ENCODE results near the gene GEMIN2.
"Not testable (repeated sequence)": the region's sequence is repeated elsewhere in the genome, so short reads cannot be mapped to it uniquely, and the experiment has no call there.

Gene GEMIN2, protein sequence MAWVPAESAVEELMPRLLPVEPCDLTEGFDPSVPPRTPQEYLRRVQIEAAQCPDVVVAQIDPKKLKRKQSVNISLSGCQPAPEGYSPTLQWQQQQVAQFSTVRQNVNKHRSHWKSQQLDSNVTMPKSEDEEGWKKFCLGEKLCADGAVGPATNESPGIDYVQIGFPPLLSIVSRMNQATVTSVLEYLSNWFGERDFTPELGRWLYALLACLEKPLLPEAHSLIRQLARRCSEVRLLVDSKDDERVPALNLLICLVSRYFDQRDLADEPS

DNA sequence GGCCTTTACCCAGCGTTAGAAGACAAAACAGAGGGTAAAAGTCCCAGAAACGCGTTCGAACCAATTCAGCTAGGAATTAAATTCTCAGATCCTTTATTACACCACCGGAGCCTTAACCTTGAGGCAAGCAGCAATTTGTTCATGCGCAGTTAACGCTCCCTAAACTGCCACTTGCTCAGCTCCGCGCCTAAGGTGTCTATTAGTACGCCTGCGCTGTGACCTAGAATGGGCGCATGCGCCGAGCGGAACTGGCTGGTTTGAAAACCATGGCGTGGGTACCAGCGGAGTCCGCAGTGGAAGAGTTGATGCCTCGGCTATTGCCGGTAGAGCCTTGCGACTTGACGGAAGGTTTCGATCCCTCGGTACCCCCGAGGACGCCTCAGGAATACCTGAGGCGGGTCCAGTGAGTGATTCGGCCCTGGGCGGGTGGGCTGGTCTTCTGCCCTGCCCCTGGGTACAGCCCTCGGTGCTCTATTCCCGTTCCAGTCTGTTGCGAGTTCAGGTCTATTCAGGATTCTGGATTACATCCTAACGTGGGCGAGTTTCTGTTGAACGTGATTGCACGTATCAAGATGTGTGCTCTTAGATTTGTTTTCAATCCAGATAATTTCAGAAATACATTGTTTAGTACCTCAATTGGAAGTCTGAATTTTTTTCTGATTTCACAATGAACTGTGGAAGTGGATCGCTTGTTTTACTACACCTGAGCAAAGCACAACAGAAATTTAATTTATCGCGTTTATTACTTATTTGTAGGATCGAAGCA lies at the start of gene GEMIN2:
GEMIN2 (plus strand) TSS at position 251 of the 766 bp plus-strand sequence; CDS start at position 267, 16 bp downstream.
- DNase-seq, result peak; percentile 94

DNA sequence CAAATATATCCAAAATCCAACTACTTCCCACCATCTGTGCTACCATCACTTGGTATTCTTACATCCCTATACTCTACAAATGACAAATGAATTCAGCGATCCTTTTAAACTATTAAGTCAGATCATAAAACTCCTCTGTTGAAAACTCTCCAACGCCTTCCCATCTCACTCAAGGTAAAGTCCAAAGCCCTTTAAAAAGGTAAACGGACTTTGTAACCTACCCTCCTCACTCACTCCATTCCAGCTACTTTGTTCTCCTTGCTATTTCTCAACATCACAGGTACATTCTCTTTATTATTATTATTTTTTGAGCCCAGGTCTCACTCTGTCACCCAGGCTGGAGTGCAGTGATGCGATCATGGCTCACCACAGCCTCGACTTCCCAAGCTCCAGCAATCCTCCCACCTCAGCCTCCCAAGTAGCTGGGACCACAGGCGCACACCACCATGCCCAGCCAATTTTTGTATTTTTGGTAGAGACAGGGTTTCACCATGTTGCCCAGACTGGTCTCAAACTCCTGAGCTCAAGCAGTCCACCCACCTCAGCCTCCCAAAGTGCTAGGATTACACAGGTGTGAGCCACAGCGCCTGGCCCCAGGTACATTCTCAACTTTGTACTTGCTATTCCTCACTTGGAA lies 44.8 kb upstream of the GEMIN2 start:
- DNase-seq, result not testable (repeated sequence)

DNA sequence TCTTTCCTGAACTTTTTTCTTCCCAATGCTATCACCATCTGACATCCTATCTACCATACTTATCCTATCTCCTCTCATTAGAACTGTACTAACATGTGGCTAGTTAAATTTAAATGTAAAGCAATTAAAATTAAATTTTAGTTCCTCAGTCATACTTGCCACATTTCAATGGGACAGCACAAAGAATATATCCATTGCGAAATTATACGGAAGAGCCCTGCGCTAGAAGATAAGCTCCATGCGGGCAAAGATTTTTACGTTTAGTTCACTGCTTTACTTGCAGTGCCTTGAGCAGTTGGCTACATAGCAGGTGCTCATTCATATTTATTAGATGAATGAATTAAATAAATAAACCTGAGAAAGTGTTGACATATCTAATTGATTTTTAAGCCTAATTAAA lies 44.2 kb upstream of the GEMIN2 start:
- DNase-seq, result no peak

DNA sequence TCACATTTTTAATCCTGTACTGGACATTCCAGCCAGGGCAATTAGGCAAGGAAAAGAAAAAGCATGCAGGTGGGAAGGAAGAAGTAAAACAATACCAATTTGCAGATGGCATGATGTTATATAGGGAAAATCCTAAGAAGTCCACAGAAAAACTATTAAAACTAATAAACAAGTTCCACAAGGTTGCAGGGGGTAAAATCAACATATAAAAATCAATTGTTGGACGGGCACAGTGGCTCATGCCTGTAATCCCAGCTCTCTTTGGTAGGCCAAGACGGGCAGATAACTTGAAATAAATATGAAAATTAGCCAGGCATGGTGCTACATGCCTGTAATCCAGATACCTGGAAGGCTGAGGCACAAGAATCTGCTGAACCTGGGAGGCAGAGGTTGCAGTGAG lies 43.0 kb upstream of the GEMIN2 start:
- DNase-seq, result no peak

DNA sequence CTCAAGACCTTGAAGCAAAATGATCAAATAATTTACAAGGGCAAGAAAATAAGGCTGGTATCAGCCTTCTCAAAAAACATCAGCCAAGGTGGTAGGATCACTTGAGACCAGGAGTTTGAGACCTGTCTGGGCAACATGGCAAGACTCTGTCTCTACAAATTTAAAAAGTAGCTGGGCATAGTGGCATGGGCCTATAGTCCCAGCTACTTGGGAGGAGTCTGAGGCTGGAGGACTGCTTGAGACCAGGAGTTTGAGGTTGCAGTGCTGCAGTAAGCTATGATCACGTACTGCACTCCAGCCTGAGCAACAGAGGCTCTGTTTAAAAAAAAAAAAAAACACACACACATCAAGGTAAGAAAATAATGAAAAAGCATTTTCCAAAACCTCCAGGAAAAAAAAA lies 33.2 kb upstream of the GEMIN2 start:
- DNase-seq, result no peak

DNA sequence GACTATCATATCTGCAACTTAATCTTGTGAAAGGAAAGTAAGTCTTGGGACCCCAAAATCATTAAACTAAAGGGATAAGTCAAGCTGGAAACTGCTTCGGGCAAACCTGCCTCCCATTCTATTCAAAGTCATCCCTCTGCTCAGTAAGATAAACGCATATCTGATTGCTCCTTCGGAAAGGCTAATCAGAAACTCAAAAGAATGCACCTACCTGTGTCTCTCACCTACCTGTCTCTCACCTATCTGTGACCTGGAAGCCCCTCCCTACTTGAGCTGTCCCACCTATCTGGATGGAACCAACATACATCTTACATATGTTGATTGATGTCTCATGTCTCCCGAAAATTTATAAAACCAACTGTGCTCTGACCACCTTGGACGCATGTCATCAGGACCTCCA lies 31.0 kb upstream of the GEMIN2 start:
- DNase-seq, result no peak

DNA sequence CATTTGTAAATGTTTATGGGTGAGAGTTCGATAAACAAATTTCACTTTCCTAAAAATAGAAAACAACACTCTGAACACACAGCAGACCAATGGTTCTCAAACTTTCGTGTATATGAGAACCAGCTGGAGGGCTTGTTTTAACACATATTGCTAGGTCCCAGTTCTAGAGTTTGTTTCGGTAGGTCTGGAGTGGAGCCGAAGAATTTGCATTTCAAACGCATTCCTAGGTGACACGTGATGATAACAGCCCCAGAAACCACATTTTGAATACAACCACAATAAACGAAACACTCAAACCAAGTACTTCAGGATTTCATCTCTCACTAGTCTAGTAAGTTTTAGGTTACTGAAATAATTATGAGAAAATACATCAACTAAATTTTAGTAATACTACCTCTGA lies 28.2 kb upstream of the GEMIN2 start:
- no peak for DNase-seq

DNA sequence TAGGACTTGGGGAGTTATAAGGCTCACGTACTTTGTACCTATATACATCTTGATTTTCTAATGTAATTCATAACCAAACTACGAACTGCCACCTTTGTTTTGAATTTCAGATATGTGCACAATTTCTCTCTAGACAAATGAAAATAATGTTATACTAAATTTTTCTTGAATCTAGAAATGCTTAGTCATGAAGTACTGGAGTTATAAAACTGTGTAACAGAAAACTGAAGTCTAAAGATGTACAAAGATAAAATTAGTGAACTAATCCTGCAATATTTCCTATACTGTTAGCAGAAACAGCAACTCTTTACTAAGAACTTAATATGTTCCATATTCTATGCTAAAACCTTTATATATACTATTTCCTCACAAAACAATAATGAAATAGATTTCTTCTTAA lies 26.6 kb upstream of the GEMIN2 start:
- DNase-seq, result no peak

DNA sequence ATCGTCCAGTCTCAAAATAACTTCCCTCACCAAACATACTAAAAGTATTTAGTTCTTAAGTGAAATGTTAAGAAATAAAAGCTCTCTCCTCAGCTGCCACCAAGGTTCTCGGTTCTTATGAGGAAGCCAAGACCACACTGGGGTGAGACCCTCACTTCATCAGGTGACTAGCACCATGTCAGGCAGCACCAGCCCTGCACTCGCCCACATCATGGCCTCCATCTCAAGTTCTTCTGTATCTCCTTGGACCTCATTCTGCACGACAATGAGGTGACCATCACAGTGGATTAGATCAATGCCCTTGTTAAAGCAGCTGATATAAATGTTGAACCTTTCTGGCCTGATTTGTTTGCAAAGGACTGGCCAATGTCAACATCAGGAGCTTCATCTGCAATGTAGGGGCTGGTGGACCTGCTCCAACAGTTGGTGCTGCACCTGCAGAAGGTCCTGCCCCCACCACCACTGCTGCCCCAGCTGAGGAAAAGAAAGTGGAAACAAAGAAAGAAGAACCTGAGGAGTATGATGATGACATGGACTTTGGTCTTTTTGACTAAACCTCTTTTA lies 23.5 kb upstream of the GEMIN2 start:
- no peak for DNase-seq

DNA sequence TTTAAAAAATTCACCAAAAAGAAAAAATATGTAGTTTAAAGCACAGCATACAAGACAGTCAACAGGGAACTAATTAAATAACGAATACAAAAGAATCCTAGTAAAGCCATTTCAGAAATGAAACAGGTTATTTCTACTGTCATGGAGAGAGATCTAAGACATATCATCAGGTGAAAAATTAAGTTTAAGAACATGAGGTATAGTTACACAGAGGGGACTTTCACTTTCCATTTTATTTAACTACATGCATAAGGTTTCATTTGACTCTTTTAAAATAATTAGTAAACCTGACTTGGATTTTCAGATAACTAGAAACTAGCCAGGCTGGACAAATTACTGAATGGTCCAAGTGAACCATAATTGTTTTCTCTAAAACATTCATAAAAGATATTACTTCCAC lies 22.4 kb upstream of the GEMIN2 start:
- DNase-seq, result no peak

DNA sequence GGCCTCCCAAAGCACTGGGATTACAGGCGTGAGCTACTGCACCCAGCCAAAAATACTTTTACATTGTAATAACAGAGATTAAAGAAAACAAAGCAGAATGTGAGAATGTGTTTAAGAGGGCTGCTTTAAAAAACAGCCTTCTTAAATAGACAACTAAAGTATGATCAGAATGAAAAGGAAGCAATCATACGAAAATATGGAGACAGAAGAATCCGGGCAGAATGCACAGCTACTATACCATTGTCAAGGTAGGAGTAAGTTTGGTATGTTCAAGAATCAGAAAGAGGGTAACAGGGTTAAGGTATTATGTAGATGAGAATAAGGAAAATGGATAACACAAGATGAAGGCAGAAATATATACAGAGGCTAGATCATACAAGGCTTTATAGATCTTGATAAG lies 19.6 kb upstream of the GEMIN2 start:
- DNase-seq, result no peak

DNA sequence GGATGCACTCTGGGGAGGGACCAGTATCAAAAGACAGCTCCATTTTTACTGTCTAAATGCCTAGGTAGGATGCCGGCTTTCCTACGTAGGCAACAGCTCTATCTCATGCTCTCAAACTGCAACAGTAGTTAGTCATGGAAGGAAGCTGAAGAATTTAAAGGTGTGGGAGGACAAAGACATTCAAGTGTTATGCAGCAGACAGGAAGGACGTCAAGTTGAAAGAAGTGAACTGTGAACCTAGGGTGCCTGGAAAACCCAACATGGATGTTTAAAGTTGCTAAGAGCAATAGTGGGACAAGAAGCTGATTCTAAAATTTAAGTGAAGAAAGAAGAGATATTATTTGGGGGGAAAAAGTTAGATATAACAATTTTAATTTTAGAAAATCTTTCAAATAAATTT lies 17.0 kb upstream of the GEMIN2 start:
- DNase-seq, result no peak

DNA sequence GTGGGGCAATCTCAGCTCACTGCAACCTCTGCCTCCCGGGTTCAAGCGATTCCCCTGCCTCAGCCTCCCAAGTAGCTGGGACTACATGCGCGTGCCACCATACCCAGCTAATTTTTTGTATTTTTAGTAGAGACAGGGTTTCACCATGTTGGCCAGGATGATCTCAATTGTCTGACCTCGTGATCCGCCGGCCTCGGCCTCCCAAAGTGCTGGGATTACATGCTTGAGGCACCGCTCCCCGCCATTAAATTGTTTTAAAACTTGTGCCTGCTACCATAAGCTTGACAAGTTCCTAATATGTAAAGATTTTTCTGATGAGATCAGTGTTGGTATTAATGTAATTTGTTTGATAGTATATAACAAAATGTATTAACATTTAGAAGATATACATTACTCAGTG lies 14.9 kb upstream of the GEMIN2 start:
- not testable (repeated sequence) for DNase-seq

DNA sequence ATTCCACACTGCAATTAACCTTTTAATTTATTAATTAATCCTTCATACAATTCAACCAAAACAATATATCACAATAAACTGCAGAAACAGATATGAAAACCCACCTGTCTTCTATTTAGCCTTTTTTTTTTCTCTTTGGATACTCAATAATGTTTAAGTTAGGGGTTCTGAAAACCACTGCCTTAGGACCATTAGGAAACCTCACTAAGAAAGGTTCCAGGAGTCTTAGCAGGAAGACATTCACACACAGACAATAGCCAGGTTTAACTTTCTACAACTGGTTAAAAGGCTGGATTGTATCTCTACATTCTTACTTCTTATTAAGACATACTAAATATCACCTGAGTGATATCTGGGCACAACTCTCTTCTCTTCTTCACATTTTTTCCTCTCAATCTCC lies 14.4 kb upstream of the GEMIN2 start:
- DNase-seq, result no peak

DNA sequence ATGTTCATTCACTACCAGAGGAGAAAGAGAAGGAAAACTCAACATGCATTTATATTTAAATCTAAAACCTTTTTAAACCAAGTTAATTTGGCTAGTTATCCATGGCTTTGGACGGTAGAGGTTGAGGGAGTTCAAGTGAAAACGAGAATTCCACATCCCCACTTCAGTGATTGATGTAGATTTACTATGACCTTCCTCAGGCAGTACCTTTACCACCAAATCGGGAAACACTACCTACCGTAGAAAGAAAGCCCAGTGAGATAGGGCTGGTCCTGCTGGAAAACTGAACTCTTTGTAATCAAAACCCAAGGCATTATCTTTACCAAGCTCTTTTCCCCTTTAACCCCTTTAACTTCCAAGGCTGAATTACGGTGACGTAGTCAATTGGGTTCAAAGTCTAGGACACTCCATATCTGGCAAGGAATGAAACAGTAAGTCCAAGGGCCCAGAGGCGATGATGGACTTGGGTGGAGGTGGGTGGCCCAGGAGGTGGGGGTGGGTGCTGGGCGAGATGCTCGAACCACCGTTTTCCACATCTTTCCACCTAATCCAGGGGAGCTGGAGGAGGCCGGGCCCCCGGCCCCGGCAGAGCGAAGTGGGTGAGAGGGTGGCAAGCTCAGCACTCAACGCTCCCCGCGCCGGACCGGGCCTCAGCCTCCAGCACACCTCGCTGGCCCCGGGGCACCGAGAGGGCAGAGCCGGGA lies 11.7 kb upstream of the GEMIN2 start:
- DNase-seq, result no peak

DNA sequence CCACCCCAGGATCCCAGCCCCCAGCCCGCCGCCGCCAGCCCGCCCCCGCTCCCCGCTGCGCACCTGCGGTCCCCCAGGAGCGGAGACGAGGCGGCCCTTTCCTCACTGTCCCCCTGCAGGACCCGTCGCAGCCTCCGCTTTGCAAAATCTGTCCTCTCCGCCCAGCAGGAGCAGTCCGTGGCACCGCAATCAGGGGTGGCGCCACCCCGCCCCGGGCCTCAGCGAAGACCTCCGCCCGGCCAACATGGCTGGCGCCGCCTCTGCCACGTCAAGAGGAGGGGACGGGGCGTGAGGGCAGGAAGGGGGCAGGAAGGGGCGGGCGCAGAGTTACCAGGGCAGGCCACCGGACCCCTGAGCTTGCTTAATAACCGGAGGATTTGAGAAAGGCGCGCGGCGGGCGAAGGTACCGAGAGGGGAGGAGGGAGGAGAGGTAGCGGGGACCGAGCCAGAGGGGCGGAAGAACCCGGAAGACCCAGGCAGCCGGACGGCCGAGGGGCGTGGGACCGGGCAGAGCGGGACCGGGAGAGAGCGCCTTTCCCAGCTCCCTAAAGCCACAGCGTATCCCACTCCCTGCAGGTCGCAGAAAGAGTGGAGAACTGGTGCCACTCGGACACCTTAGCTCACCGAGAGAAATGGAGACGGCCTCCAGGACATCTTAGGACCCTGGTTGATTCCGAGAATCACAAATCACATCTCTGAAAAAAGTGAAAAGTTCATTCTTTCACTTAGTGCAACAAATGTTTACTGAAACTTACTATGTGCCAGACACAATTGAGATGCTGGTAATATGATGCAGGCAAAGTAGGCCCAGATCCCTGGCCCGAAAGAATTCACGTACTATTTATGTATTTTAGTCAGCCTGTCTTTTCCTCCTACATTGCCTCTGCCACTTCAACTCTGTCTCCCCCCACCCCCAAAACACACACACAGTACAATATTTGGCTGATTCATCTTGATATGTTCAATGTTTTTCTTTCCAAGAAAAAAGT lies 10.9 kb upstream of the GEMIN2 start, which contains the start of gene SEC23A:
SEC23A (minus strand) TSS at position 267 of the 989 bp plus-strand sequence. CDS start 7,117 bp downstream, outside the sequence.
- peak; percentile 74 for DNase-seq

DNA sequence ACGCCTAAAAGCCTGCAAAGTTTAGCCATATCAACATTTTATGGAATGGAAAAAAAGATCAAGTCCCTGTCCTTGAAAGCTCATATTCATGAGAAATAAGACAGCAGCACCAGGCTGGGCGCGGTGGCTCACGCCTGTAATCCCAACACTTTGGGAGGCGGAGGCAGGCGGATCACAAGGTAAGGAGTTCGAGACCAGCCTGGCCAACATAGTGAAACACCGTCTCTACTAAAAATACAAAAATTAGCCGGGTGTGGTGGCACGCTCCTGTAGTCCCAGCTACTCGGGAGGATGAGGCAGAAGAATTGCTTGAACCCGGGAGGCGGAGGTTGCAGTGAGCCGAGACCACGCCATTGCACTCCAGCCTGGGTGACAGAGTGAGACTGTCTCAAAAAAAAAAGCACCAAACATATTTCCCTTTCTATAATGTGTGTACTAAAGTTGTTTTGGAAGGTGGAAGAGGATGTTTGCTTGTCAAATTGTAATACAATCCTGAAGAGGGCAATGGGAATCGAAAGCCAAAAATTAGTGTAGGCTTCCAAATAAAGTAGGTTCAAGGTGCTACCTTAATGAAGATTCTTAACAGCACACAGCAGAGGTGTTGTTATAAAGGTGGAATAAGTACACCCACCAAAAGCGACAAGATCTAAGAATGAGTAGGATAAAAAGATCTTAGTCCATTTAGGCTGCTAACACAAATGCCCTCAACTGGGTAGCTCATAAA lies 9.9 kb upstream of the GEMIN2 start:
- DNase-seq, result not testable (repeated sequence)

DNA sequence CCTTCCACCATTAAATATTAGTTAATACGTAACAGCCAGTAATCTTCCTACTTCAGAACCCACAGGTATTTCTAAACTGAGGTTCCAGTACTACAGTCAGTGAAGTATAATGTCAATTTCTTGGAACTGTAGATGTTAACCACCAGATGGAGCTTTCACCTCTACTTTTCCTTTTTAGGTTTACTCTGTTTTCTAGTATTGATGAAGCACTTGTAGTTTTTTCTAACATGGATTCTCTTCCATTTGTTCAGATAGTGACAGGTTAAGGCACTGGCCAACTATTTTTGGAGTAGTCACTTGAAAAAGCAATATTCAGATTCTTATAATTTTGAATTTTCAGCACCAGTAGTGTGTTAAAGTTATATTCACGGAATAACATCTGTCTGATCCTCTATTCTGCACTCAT lies 6.5 kb upstream of the GEMIN2 start:
- peak; percentile 27 for DNase-seq

DNA sequence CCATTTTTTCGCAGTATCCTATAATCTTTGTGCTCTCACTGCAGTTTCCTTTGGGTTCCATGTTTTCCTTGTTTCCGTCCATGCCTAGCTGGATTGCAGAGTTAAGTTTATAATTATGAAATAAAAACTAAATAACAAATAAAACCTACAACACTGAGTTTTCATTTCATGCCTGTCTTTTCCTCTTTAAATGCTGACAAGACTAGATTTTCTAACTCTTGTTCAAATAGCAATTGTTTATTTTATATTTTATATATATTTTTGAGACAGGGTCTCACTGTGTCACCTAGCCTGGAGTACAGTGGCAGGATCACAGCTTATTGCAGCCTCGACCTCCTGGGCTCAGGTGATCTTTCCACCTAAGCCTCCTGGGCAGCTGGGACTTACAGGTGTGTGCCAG lies 5.3 kb upstream of the GEMIN2 start:
- DNase-seq, result no peak

DNA sequence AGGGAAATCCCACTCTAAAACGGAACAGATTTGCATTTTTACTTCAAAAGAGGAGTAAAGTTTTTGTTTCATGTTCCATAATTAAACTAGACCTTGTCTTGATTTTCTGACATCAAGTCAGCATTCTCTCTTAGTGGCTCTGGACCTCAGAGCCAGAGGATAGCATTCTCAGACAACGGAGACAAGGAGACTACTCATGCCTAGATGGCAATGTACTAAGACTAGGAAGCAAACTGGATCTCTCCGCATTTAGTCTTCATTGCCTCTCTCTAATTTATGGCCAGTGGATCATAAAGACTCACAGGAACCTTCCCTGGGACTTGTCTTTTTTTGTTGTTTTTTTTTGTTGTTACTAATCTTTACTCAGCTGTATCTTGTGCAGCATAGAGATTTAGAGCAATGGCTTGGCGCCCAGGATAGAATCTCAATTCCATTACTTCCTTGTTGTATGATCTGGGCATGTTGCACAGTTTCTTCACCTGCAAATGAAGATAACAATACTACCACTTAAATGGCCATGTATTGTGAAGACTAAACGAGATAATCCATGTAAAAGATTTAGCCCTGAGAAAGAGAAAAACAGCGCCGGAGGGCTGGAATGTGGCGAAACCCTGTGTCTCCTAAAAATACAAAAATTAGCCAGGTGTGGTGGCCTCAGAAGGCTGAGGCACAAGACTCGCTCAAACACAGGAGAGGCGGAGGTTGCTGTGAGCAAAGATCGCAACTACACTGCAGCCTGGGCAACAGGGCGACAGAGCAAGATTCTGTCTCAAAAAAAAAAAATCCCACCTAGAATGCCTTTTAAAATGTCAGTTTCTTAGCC lies 4.0 kb upstream of the GEMIN2 start:
- no peak for DNase-seq

Data from GF-D8 (cell line).